Left hindlimb (tissue), 1 donor: Measurements from ENCODE around the gene PDXK.

ENCODE experiments used
- DNase-seq: peaks from one replicate; pipeline ENCODE4 v3.0.0-alpha.2; 2018

The PDXK gene

GRCh38 chr21:43785134-43785533, 66.2 kb downstream of the PDXK start:
- DNase-seq, result no peak

- DNase-seq, result no peak
These were observed 67.4 kb downstream of the PDXK start for GRCh38 chr21:43786300-43786806.

- no peak for DNase-seq
These were observed 68.0 kb downstream of the PDXK start for GRCh38 chr21:43786807-43787440.

GRCh38 chr21:43789276-43790009, 70.5 kb downstream of the PDXK start, which contains the start of gene RRP1:
RRP1 (plus strand) TSS chr21:43789577; CDS start chr21:43789630, 53 bp downstream.
- peak; percentile 94 for DNase-seq

GRCh38 chr21:43790010-43790524, 71.1 kb downstream of the PDXK start:
- no peak for DNase-seq

GRCh38 chr21:43792406-43792805, 73.5 kb downstream of the PDXK start:
- no peak for DNase-seq

- no peak for DNase-seq
These were observed 74.3 kb downstream of the PDXK start for GRCh38 chr21:43793243-43793642.

- DNase-seq, result no peak
These were observed 75.4 kb downstream of the PDXK start for GRCh38 chr21:43794311-43794710.

- no peak for DNase-seq
These were observed 75.9 kb downstream of the PDXK start for GRCh38 chr21:43794857-43795256.

- no peak for DNase-seq
These were observed 78.5 kb downstream of the PDXK start for GRCh38 chr21:43797415-43797814.

- DNase-seq, result peak; percentile 2
These were observed 79.2 kb downstream of the PDXK start for GRCh38 chr21:43797925-43798715.

- no peak for DNase-seq
These were observed 80.4 kb downstream of the PDXK start for GRCh38 chr21:43799301-43799840.

GRCh38 chr21:43800124-43800523, 81.2 kb downstream of the PDXK start:
- DNase-seq, result no peak

- no peak for DNase-seq
These were observed 81.6 kb downstream of the PDXK start for GRCh38 chr21:43800566-43800965.

- no peak for DNase-seq
These were observed 82.3 kb downstream of the PDXK start for GRCh38 chr21:43801006-43801783.

- no peak for DNase-seq
These were observed 83.9 kb downstream of the PDXK start for GRCh38 chr21:43802713-43803313.

- no peak for DNase-seq
These were observed 84.8 kb downstream of the PDXK start for GRCh38 chr21:43803558-43804300.

GRCh38 chr21:43805275-43805800, 86.4 kb downstream of the PDXK start:
- DNase-seq, result no peak

GRCh38 chr21:43806017-43806710, 87.2 kb downstream of the PDXK start:
- DNase-seq, result no peak

- DNase-seq, result no peak
These were observed 89.4 kb downstream of the PDXK start for GRCh38 chr21:43808367-43808766.
